HL-60 (cell line): ENCODE measurements around the gene NRG4.
A peak's percentile ranks its signal among the peaks of the same experiment; 100 is the strongest.

Experiments used
- DNase-seq, 2 experiments: peaks; one replicate each; pipeline ENCODE4 v3.0.0-alpha.2; 2010 to 2020; ENCODE audit warnings: low read depth in 1 of 2, low spot score in 1 of 2
- H3K27ac ChIP-seq: fragments of 250-450 bp; sonication (Bioruptor Pico); replicated peaks from 2 replicates; pipeline ENCODE4 v1.5.1; 2020; ENCODE audit warnings: mild to moderate bottlenecking, moderate library complexity
- H3K27me3 ChIP-seq: fragments of 250-450 bp; sonication (Bioruptor Pico); 2 replicates; pipeline ENCODE4 v1.5.1; 2021; ENCODE audit warnings: mild to moderate bottlenecking, moderate library complexity; ENCODE audit not compliant: insufficient read depth, poor library complexity, severe bottlenecking
- H3K4me3 ChIP-seq: replicated peaks from 2 replicates; pipeline ENCODE4 v1.5.1; 2011; ENCODE audit warnings: mild to moderate bottlenecking, control low read depth, low read length; ENCODE audit not compliant: insufficient read depth
- CTCF ChIP-seq: IDR thresholded peaks from one replicate; pipeline ENCODE4 v1.5.1; 2011; ENCODE audit warnings: low read length, control low read depth, inconsistent platforms; ENCODE audit not compliant: insufficient read depth
- GABPA ChIP-seq: IDR thresholded peaks from 2 replicates; pipeline ENCODE4 v1.6.1; 2012; ENCODE audit warnings: low read depth
- POLR2AphosphoS5 ChIP-seq: IDR thresholded peaks from 2 replicates; pipeline ENCODE4 v1.6.1; 2012; ENCODE audit warnings: low read depth
- SPI1 ChIP-seq: IDR thresholded peaks from 2 replicates; pipeline ENCODE4 v1.6.1; 2012; ENCODE audit warnings: low read depth, mild to moderate bottlenecking, borderline replicate concordance
- TF ChIP-seq, protein P1 (sequence below): IDR thresholded peaks from 2 replicates; pipeline ENCODE4 v1.6.1; 2012; ENCODE audit warnings: low read depth; ENCODE audit not compliant: insufficient replicate concordance

The NRG4 gene

GRCh38 chr15:76010613-76011012 is 1.6 kb downstream of the NRG4 start:
- no peak for DNase-seq
- Histone ChIP-seq H3K4me3 (no peak overlapping the region), H3K27me3 (no peaks in the 10 kb centered on the region), H3K27ac (no peak overlapping the region)
- no peak for TF ChIP-seq SPI1
- no peak for TF ChIP-seq CTCF
- no peak for TF ChIP-seq GABPA
- TF ChIP-seq POLR2AphosphoS5, result no peak
- TF ChIP-seq, protein P1, sequence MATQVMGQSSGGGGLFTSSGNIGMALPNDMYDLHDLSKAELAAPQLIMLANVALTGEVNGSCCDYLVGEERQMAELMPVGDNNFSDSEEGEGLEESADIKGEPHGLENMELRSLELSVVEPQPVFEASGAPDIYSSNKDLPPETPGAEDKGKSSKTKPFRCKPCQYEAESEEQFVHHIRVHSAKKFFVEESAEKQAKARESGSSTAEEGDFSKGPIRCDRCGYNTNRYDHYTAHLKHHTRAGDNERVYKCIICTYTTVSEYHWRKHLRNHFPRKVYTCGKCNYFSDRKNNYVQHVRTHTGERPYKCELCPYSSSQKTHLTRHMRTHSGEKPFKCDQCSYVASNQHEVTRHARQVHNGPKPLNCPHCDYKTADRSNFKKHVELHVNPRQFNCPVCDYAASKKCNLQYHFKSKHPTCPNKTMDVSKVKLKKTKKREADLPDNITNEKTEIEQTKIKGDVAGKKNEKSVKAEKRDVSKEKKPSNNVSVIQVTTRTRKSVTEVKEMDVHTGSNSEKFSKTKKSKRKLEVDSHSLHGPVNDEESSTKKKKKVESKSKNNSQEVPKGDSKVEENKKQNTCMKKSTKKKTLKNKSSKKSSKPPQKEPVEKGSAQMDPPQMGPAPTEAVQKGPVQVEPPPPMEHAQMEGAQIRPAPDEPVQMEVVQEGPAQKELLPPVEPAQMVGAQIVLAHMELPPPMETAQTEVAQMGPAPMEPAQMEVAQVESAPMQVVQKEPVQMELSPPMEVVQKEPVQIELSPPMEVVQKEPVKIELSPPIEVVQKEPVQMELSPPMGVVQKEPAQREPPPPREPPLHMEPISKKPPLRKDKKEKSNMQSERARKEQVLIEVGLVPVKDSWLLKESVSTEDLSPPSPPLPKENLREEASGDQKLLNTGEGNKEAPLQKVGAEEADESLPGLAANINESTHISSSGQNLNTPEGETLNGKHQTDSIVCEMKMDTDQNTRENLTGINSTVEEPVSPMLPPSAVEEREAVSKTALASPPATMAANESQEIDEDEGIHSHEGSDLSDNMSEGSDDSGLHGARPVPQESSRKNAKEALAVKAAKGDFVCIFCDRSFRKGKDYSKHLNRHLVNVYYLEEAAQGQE, result no peak

DNA sequence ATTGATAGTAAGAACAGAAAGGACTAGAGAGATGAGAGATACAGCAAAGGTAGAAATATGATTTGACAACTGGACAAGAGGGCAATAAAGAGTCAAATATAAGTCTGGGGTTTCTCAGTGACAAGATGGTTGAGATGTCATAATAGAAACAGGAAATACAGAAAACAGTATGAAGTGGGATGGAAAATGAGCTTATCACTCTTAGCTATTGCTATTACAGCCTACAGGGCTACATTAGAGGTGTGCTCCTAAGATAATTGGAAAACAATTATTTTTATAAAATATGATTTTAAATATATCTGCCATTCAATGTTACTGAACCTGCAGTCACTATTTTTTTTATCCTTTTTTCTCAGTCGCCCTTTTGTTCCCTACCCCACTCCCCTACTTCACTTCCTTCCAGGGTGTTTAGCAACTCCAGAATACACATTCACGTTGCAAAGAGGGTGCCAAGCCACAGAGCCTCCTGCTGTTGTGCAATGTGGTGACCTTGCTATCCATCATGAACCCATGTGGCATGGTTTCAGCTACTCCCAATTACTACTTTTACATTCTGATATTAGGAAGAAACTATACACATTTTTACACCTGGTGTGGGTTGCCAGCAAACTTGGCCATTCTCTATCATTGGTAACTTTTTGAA is 6.0 kb downstream of the NRG4 start:
- peak; percentile 80 to 94 for DNase-seq
- TF ChIP-seq, protein P1, result peak; percentile 27
- TF ChIP-seq POLR2AphosphoS5, result peak; percentile 86
- TF ChIP-seq GABPA, result no peak
- TF ChIP-seq SPI1, result peak; percentile 91
- no peak for TF ChIP-seq CTCF
- Histone ChIP-seq H3K4me3 (no peak overlapping the region), H3K27me3 (no peaks in the 10 kb centered on the region), H3K27ac (peak overlapping the region; percentile 91)

DNA sequence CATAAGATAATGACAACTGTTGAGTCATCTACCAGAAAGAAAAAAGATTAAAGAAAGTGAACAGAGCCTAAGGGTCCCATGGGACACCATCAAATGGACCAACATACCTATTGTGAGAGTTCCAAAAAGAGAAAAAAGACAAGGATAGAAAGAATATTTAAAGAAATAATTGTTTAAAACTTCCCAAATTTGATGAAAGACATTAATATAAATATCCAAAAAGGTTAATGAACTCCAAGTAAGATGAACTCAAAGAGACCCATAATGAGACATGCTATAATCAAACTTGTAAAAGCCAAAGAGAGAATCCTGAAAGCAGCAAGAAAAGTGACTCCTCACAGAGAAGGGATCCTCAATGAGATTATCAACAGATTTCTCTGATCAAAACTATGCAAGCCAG is 8.9 kb downstream of the NRG4 start:
- H3K4me3 ChIP-seq, result no peak overlapping the region
- TF ChIP-seq, protein P1, result no peak
- TF ChIP-seq GABPA (no peak), POLR2AphosphoS5 (no peak), CTCF (no peak), SPI1 (no peak)
- H3K27ac ChIP-seq, result no peak overlapping the region
- no peaks in the 10 kb centered on the region for H3K27me3 ChIP-seq
- no peak for DNase-seq
